Measurements from ENCODE around the gene EPHB2.

GRCh38 chr1:22814176-22815042 lies 103.8 kb downstream of the EPHB2 start:
- TF ChIP-seq REST (IDR thresholded peaks at IDR 0.05) (no peak), KDM1A (IDR thresholded peaks at IDR 0.05; ENCODE audit: low read depth) (no peak), CHD2 (IDR thresholded peaks at IDR 0.05; ENCODE audit: low read length, partially characterized antibody) (no peak), POLR2A (IDR thresholded peaks at IDR 0.05; ENCODE audit: low read length) (no peak)
- TF ChIP-seq, protein P1, sequence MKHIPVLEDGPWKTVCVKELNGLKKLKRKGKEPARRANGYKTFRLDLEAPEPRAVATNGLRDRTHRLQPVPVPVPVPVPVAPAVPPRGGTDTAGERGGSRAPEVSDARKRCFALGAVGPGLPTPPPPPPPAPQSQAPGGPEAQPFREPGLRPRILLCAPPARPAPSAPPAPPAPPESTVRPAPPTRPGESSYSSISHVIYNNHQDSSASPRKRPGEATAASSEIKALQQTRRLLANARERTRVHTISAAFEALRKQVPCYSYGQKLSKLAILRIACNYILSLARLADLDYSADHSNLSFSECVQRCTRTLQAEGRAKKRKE (CRISPR knock-in tag; IDR thresholded peaks at IDR 0.05; ENCODE audit: low read depth) = no peak
